GM10266 (cell line): Measurements from ENCODE around the gene CDC14B.
A peak's percentile ranks its signal among the peaks of the same experiment; 100 is the strongest.

Experiments used
- DNase-seq: peaks from one replicate; pipeline ENCODE4 v3.0.0; 2012; ENCODE audit errors: extremely low spot score
- TF ChIP-seq, protein P1 (sequence below): IDR thresholded peaks from 2 replicates; pipeline ENCODE4 v1.5.1; 2012; ENCODE audit warnings: mild to moderate bottlenecking, low read depth; ENCODE audit not compliant: control insufficient read depth, insufficient read depth; ENCODE audit errors: missing control alignments

The CDC14B gene

DNA sequence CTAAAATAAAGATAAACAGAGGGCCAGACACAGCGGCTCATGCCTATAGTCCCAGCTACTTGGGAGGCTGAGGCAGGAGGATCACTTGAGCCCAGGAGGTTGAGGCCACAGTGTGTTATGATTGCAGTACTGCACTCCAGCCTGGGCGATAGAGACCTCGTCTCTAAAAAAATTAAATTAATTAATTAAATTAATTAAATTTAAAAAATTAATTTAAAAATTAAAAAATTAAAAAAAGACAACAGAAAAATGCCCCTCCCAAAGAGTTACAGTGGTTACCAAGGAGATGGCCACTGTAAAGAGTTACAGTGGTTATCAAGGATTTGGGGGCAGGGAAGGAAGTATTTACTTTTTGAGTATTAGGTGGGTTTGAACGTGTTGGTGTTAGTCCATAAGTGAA, 38.3 kb downstream of the CDC14B start:
- DNase-seq: no peak
- TF ChIP-seq, protein P1, sequence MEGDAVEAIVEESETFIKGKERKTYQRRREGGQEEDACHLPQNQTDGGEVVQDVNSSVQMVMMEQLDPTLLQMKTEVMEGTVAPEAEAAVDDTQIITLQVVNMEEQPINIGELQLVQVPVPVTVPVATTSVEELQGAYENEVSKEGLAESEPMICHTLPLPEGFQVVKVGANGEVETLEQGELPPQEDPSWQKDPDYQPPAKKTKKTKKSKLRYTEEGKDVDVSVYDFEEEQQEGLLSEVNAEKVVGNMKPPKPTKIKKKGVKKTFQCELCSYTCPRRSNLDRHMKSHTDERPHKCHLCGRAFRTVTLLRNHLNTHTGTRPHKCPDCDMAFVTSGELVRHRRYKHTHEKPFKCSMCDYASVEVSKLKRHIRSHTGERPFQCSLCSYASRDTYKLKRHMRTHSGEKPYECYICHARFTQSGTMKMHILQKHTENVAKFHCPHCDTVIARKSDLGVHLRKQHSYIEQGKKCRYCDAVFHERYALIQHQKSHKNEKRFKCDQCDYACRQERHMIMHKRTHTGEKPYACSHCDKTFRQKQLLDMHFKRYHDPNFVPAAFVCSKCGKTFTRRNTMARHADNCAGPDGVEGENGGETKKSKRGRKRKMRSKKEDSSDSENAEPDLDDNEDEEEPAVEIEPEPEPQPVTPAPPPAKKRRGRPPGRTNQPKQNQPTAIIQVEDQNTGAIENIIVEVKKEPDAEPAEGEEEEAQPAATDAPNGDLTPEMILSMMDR: no peak

DNA sequence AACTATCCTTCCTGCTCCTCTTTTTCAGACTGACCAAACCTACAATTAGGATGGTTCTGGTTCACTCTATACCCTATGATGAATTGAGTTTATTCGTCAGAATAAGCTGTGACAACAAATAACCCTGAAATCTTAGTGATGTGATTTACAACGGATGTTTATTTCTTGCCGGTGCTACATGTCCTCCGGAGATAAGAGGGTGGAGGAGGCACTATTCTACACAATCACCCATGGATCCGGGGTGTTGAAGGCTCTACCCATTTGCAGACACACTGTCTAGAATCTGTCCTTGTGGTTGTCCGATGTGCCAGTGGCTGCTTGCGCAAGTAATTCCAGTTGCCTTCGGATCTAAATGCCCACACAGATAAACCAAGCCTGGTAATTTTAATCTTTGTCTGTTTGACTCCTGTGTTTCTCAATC, 44.7 kb downstream of the CDC14B start:
- TF ChIP-seq, protein P1: no peak
- no peak for DNase-seq

DNA sequence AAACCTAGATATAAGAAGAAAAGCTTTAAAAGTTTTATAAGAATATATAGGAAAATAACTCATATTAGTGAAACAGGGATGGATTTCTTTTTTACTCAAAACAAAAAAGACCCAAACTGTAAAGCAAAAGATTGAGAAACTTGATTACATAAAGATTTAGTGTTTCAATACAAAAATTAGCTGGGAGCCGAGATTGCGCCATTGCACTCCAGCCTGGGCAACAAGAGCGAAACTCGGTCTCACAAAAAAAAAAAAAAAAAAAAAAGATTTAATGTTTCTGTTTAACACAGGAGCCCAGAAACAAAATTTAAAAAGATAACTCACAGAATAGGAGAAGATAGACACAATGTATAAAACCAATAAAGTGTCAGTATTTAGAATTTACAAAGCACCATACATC, 45.2 kb downstream of the CDC14B start:
- TF ChIP-seq, protein P1: no peak
- no peak for DNase-seq

DNA sequence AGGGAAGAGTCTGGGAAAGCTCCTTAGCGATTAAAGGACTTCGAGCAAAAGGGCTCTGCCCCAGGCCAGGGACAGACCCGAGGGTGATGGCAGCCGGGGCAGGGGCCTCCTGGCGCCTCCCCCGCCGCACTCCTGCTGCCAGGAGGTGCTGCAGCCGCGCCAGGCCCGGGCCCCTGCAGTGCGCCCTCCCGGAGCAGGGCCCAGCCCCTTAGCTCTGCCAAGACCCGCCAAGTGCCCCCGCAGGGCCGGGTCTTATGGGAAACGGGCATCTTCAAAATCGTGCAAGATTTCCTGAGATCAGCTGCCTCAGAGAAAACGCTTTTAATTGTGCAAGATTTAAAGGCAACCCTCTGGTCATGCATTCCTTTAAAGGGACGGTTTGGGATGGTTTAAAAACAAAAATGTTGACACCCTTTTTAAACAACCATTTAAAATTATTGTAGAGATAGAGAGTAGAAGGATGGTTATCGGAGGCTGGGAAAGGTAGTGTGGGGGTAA, 52.4 kb downstream of the CDC14B start:
- TF ChIP-seq, protein P1: no peak
- DNase-seq: peak; percentile 40

DNA sequence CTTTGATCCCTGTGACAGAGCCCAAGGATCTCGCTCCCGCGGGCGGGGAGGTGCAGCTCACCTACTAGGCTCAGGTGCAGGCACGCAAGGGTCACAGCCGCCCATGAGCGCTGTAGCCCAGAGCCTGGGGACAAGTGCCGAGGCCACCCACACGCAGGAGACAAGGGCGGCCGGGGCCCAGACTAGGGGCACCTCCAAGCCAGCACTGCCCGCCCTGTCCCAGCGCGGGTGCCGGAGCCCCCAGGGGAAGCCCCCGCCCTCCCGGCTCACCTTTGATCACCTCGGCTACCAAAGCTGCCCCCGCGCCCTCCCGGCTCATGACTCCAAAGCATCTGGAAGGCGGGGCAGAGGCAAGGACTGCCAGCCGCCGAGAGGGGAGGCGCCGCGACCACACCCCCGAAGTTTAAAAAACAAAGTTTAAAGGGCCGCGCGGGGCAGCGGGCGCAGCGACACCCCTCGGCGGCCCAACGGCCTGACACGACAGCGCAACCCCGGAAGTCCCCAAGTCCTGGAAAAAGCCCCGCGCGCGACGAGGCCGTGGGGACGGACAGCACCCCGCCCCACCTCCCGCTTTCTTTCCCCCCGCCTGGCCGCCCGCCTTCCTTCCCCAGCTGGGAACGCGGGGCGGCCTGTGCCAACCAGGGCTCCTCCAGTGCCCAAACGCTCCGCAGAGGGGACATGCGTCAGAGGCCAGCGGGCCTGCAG, 53.0 kb downstream of the CDC14B start:
- TF ChIP-seq, protein P1: peak; percentile 79
- DNase-seq: peak; percentile 86

DNA sequence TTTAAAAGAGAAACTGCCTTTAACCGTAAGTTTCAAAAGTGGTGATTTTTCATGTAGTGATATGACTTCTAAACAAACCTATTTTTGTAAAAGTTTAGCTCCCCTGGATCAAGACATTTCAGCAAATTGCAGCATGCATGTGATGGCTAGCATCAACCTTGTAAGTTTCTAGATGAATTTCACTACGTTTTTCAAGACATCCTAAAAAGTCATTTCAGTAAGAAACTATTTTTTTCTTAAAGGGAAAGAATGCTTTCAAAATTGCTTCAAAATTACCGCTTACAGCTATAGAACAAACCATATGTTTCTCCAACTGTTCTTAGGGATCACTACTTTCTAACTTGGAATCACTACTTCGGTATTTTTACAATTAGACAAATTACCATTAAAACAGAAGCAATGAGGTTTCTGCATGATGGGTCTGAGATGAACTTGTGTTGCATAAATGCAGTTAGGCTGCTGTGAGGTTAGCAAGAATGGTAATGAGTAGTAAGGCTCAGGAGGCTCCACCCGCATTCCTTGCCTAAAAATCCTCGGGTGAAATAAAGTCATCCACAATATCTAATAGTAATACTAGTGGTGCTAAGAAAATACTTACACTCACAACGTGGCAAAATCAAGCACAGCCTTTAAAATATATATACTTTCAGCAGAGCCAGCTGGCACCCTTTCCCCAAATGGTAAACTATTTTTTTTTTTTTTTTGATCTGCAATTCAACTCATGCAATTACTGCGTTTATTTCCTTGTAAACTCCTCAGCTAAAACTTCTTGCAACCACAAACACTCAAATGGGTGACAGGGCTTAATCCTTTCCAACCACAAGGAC, 53.8 kb downstream of the CDC14B start:
- DNase-seq: peak; percentile 21
- TF ChIP-seq, protein P1: no peak

DNA sequence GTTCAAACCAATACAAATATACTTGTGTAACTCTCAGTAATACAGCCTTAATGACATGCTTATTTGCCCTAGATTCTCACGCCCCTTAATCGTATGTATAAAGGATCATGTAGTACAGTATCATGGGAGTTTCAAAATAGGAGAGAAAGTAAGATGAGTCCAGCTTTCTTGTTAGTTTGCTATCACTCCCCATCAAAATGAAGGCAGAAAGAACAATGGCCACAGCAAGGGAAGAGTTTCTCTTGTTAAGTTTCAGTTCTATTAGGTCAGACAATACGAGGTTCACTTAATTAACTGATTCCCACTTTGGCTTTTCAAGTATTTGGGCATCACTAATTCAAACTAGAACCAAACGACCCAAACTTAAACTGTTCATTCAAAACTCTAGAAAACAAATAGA, 55.4 kb downstream of the CDC14B start:
- TF ChIP-seq, protein P1: no peak

More for the DNA sequence above, 55.4 kb downstream of the CDC14B start:
- DNase-seq: no peak
